ENCODE measurements around the gene TEKT1. TPM values are rescaled to one million over a fixed set of nuclear protein-coding genes. Genes with fewer than 3 reads are reported as not detected.

TEKT1 gene
- total RNA-seq, 2 experiments from 2014 or later, result not detected

GRCh38 chr17:6749519-6749918 is 82.0 kb downstream of the TEKT1 start:
- Mint-ChIP-seq H3K4me1 (peaks cover 22% of the 10 kb centered on the region), H3K4me3 (no peak overlapping the region), H3K9me3 (no peaks in the 10 kb centered on the region), H3K27me3 (peaks cover 29% of the 10 kb centered on the region), H3K27ac (no peak overlapping the region), H3K36me3 (ENCODE audit: low read depth) (no peaks in the 10 kb centered on the region)
- CTCF ChIA-PET, result interaction anchor here (1.3 to 1.7 kb wide), 2 partner anchors 94 to 276 kb away, joined by 3 to 5 read pairs; no protein-coding TSS in a partner anchor
- no peak for DNase-seq
- POLR2A ChIA-PET, result no interaction called here

- peaks cover 37% of the 10 kb centered on the region for H3K27me3 Mint-ChIP-seq
- CTCF ChIA-PET, result no interaction called here
- H3K27ac Mint-ChIP-seq, result no peak overlapping the region
- H3K36me3 Mint-ChIP-seq (ENCODE audit: low read depth), result no peaks in the 10 kb centered on the region
- no peak overlapping the region for H3K4me3 Mint-ChIP-seq
- peaks cover 16% of the 10 kb centered on the region for H3K4me1 Mint-ChIP-seq
- POLR2A ChIA-PET, result no interaction called here
- no peaks in the 10 kb centered on the region for H3K9me3 Mint-ChIP-seq
- no peak for DNase-seq
Measured at GRCh38 chr17:6748617-6749016, 82.9 kb downstream of the TEKT1 start.

Other genes starting within 250 kb of the TEKT1 start
- 10 to 100 TPM; 13.0 to 14.6 TPM for gene KIAA0753, start 191.0 kb downstream of the TEKT1 start, total RNA-seq
- gene TXNDC17, start 190.7 kb downstream of the TEKT1 start, total RNA-seq, result 10 to 100 TPM; 70.6 to 71.1 TPM
- 10 to 100 TPM; 26.0 to 26.3 TPM for gene MED31, start 180.1 kb downstream of the TEKT1 start, total RNA-seq
- gene C17orf100, start 180.0 kb downstream of the TEKT1 start, total RNA-seq, result 1 to 10 TPM; 1.1 to 1.9 TPM
- not detected for gene SLC13A5, start 118.4 kb downstream of the TEKT1 start, total RNA-seq
- gene XAF1, start 75.7 kb downstream of the TEKT1 start, total RNA-seq, result 100 to 1,000 TPM; 408 TPM
- 1 to 10 TPM; 1.1 to 1.7 TPM for gene FBXO39, start 55.5 kb downstream of the TEKT1 start, total RNA-seq
- gene ALOX12, start 164.3 kb upstream of the TEKT1 start, total RNA-seq, result not detected
- gene RNASEK, start 180.9 kb upstream of the TEKT1 start, total RNA-seq, result 100 to 1,000 TPM; 187 to 194 TPM
- gene BCL6B, start 191.3 kb upstream of the TEKT1 start, total RNA-seq, result under 1 TPM; 0.80 to 0.88 TPM
- gene SLC16A13, start 204.3 kb upstream of the TEKT1 start, total RNA-seq, result 10 to 100 TPM; 26.8 to 28.9 TPM
- under 1 TPM; 0.35 to 0.73 TPM for gene SLC16A11, start 212.4 kb upstream of the TEKT1 start, total RNA-seq
- not detected for gene CLEC10A, start 248.5 kb upstream of the TEKT1 start, total RNA-seq